Stimulated activated CD4-positive, alpha-beta T cell treated with anti-CD3 and anti-CD28 coated beads, Interleukin-1b, Interleukin-23, amount 100 ng/mL, for 1 hour (primary cell): ENCODE results near the gene CCDC137.

Source experiments
- DNase-seq, 2 donors: peaks; one replicate each; pipeline ENCODE4 v3.0.0-alpha.2; 2020; ENCODE audit warnings: low read depth in 2 of 2

The CCDC137 gene

DNA sequence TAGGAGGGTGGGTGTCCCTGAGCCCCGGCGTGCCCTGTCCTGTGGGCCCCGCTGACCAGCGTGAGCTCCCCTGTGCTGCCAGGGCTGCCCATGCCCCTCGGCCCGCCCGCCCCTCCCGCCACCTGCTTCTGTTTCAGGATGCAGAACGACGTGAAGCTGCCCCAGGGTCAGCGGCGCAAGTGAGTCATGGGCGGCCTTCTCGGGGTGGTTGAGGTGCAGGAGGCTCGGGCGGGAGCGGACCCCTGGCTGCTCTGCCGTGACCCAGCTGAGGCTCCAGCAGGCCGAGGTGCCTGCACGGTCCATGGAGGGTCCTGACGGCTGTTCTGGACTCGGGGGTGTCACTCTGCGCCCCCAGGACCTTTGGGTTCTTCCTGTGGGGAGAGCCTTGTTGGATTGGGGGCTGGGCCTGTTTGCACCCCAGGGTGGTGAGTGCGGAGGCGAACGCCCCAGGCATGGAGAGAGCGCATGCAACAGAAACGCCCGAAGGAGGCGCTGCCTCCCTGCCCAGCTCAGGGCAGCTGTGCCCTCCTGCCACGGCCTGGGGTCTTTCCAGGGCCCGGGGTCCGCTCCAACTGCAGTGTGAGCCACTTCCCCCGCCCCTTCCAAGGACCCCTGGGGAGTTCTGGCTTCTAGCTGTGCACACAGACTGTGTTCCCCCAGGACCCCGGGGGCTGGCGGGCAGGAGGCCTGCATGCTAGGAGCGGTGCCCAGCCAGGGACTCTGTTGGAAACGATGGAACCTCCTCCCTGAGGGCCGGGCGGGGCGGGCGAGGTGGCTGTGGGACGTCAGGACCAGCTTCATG, 49.5 kb downstream of the CCDC137 start:
- DNase-seq = no peak

DNA sequence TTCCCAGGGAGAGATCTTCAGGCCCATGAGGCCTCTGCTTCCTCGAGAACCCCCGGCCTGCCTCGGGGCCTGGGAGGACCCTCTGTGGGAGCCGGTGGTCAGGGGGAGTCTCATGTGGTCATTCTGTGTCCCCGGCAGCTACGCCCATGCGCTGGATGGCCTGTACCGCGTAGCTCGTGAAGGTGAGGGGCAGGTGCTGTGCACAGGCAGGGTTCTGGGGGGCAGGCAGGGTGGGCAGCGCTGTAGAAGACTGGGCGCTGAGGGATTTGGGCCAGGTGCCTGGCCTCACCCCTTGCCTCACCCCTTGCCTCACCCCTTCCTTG, 50.1 kb downstream of the CCDC137 start:
- no peak for DNase-seq

- no peak for DNase-seq
These were observed 50.7 kb downstream of the CCDC137 start for GRCh38 chr17:81717049-81717765.

- DNase-seq = no peak
These were observed 51.2 kb downstream of the CCDC137 start for GRCh38 chr17:81717766-81718089.

- DNase-seq = no peak
These were observed 53.1 kb downstream of the CCDC137 start for GRCh38 chr17:81719410-81720266.

- no peak for DNase-seq
These were observed 53.9 kb downstream of the CCDC137 start for GRCh38 chr17:81720267-81721071.

DNA sequence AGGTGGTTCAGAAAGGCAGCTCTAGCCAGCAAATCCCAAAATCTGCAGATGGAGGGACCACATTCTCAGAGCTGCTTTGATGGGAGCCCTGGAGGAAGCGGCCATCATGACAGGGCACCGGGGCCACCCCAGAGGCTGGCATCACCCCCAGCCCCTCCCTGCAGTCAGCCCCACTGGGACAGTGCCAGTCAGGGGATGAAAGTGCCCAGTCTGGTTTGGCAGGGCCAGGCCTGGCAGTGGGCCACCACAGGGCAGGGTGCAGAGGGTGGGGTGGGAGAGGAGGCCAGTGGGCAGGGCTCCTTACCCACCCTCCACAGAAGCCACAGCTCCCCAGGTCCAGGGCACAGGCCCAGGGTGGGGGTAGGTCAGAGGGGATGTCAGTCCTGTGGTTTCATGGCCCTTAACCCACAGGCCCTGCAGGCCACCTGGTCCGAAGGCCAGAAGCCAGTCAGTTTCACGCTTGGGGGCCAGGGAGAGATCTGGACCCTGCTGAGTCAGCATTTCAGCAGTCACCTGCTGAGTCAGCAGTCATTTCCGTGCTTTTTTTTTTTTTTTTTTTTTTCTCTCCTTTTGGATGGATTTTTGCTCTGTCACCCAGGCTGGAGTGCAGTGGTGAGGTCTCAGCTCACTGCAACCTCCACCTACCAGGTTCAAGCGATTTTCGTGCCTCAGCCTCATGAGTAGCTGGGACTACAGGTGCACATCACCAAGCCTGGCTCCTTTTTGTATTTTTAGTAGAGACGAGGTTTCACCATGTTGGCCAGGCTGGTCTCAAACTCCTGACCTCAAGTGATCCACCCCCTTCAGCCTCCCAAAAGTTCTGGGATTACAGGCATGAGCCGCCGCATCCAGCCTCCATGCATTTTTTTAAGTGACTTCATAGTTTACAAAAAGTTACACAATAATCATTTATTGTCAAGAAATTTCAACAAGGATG, 55.9 kb downstream of the CCDC137 start:
- DNase-seq = no peak
